ENCODE measurements around the gene MESD. TPM values are rescaled to one million over a fixed set of nuclear protein-coding genes. Genes with fewer than 3 reads are reported as not detected.

The MESD gene
- total RNA-seq, 1 experiment from 2014 or later: 21.9 TPM

- CTCF ChIA-PET: no interaction called here
- no peak overlapping the region for H3K27ac ChIP-seq
These were observed 57.2 kb downstream of the MESD start for GRCh38 chr15:80932513-80932815.

DNA sequence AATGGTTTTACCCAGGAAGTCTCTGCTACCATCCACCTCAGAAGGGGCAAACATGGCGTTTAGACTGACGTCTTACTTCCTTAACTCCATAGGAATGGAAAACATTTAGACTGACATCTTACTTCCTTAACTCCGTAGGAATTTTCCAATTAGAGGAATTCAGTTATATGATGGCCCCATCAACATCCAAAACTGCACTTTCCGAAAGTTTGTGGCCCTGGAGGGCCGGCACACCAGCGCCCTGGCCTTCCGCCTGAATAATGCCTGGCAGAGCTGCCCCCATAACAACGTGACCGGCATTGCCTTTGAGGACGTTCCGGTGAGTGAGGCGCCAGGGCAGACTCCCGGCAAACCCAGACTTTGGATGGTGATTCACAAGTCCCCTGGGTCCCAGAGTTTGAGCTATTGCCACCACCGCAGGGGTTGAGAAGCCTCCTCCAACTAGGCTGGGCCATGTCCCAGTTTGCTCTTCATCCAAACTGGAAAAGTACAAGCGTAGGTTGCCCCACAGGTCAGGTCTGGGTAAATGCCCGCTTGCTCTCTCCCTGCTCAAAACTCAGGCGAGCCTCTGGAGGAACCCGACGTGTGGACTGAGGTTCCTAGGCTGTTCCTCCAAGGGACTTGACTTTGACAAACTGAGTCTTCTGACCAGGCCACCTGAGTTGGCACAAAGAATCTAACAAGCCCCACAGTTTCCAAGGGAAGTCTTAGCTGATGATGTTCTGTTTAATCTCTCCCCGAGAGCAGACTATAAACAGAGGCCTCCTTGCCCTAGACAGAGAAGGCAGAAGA is 57.7 kb downstream of the MESD start:
- no peaks in the 10 kb centered on the region for H4K20me1 ChIP-seq (ENCODE audit: insufficient read depth)
- ChIA-PET CTCF (no interaction called here), POLR2A (ENCODE audit: unreplicated experiment) (no interaction called here)
- H3K79me2 ChIP-seq (ENCODE audit: low read depth): no peaks in the 10 kb centered on the region
- peaks cover 7% of the 10 kb centered on the region; the same call in 1 of the 2 replicates for H3K4me1 ChIP-seq (replicated peaks; ENCODE audit: insufficient read depth)
- no peak overlapping the region for H2AFZ ChIP-seq
- no peak overlapping the region for H3K4me2 ChIP-seq
- no TSS peak for BruUV-seq (replicated peaks)
- H3K4me3 ChIP-seq: no peak overlapping the region
- no peak for DNase-seq
- no peaks in the 10 kb centered on the region for H3K27me3 ChIP-seq (ENCODE audit: insufficient read depth, low read depth)
- TF ChIP-seq CTCF (conservative IDR thresholded peaks at IDR 0.05) (no peak), EZH2 (IDR thresholded peaks at IDR 0.05; ENCODE audit: low read depth) (no peak)
- H3K27ac ChIP-seq: no peak overlapping the region
- no peaks in the 10 kb centered on the region for H3F3A ChIP-seq (ENCODE audit: insufficient read depth, low read depth)
- H3K9me3 ChIP-seq (ENCODE audit: insufficient read depth, low read depth): no peaks in the 10 kb centered on the region
- H3K9me2 ChIP-seq (ENCODE audit: insufficient read depth): no peaks in the 10 kb centered on the region
- no peaks in the 10 kb centered on the region for H3K36me3 ChIP-seq (ENCODE audit: low read depth)
- intact Hi-C loops (cut with micrococcal nuclease; ENCODE audit: unreplicated experiment): no loop called here

More at GRCh38 chr15:80932513-80932815, 57.2 kb downstream of the MESD start:
- Histone ChIP-seq H3K4me2 (no peak overlapping the region), H3K9me2 (ENCODE audit: insufficient read depth) (no peaks in the 10 kb centered on the region), H3K9me3 (ENCODE audit: insufficient read depth, low read depth) (no peaks in the 10 kb centered on the region), H3K36me3 (ENCODE audit: low read depth) (no peaks in the 10 kb centered on the region), H2AFZ (no peak overlapping the region), H3K79me2 (ENCODE audit: low read depth) (no peaks in the 10 kb centered on the region), H3F3A (ENCODE audit: insufficient read depth, low read depth) (no peaks in the 10 kb centered on the region), H3K27me3 (ENCODE audit: insufficient read depth, low read depth) (no peaks in the 10 kb centered on the region), H3K4me3 (no peak overlapping the region), H4K20me1 (ENCODE audit: insufficient read depth) (no peaks in the 10 kb centered on the region), H3K4me1 (replicated peaks; ENCODE audit: insufficient read depth) (peaks cover 7% of the 10 kb centered on the region; the same call in 1 of the 2 replicates)
- POLR2A ChIA-PET (ENCODE audit: unreplicated experiment): no interaction called here
- BruUV-seq (replicated peaks): no TSS peak
- intact Hi-C loops (cut with micrococcal nuclease; ENCODE audit: unreplicated experiment): no loop called here
- DNase-seq: no peak
- no peak for TF ChIP-seq CTCF (conservative IDR thresholded peaks at IDR 0.05)
- TF ChIP-seq EZH2 (IDR thresholded peaks at IDR 0.05; ENCODE audit: low read depth): no peak

DNA sequence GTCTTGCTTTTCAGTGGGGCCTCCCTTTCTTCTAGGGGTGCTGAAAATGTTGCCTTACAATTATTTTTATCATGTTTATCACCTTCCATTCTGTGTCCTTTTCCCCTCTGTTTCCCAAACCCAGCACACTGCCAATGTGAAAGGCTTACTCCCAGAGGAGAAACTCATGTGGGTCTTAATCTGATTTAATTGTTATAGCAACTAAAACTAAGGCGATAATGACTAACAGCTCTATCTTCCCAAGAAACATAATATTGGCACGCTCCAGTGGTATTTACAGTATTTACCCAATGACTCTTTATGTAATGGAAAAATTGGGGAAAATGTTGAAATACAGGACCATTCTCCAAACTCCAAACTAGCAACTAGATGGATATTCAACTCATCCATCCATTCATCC is 58.4 kb downstream of the MESD start:
- H3K4me3 ChIP-seq: no peak overlapping the region
- intact Hi-C loops (cut with micrococcal nuclease; ENCODE audit: unreplicated experiment): no loop called here
- BruUV-seq (replicated peaks): no TSS peak
- H3K27ac ChIP-seq: no peak overlapping the region
- H3K9me2 ChIP-seq (ENCODE audit: insufficient read depth): no peaks in the 10 kb centered on the region
- no peak for TF ChIP-seq CTCF (conservative IDR thresholded peaks at IDR 0.05)
- TF ChIP-seq EZH2 (IDR thresholded peaks at IDR 0.05; ENCODE audit: low read depth): no peak
- H3K36me3 ChIP-seq (ENCODE audit: low read depth): no peaks in the 10 kb centered on the region
- POLR2A ChIA-PET (ENCODE audit: unreplicated experiment): no interaction called here
- H3K4me1 ChIP-seq (replicated peaks; ENCODE audit: insufficient read depth): peaks cover 7% of the 10 kb centered on the region; the same call in 1 of the 2 replicates
- no peak overlapping the region for H2AFZ ChIP-seq
- no peak for DNase-seq
- no peaks in the 10 kb centered on the region for H3F3A ChIP-seq (ENCODE audit: insufficient read depth, low read depth)
- H3K9me3 ChIP-seq (ENCODE audit: insufficient read depth, low read depth): no peaks in the 10 kb centered on the region
- no peaks in the 10 kb centered on the region for H4K20me1 ChIP-seq (ENCODE audit: insufficient read depth)
- H3K4me2 ChIP-seq: no peak overlapping the region
- H3K27me3 ChIP-seq (ENCODE audit: insufficient read depth, low read depth): no peaks in the 10 kb centered on the region
- no peaks in the 10 kb centered on the region for H3K79me2 ChIP-seq (ENCODE audit: low read depth)
- CTCF ChIA-PET: no interaction called here

All from PC-9 (cell line).